ENCODE measurements around the gene SIRT7.

DNA sequence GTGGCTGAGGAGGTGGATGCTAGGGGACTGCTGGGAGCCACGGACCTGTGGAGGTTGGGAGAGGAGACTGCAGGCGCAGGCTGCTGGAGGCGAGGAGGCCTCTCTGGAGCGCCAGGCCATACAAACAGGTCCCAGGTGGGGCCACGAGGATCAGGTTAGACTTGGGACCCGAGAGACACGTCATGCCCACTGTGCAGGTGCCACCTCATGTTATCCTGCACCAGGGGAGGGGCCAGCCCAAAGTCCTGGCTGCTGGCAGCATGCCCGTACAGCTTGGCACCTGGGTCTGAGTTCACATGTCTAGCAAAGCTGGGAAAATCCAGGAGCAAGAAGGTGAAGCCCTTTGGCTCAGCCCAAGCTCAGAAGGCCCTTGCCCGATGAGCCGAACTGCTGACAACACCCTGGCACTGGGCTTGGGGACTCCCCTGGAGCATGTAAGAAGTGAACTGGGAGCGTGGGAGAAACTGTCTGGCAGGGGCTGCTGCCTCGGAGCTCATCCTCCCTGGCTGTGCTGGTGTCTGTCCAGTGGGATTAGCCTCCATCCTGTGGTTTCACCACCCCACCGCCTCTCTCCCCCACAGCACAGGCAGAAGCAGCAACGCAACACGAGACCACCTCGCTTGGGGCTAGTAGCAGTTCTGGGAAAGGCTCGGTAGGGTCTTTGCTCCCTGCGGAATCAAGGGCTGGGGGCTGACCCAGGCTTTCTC, 52.1 kb downstream of the SIRT7 start:
- TF ChIP-seq, protein P1, sequence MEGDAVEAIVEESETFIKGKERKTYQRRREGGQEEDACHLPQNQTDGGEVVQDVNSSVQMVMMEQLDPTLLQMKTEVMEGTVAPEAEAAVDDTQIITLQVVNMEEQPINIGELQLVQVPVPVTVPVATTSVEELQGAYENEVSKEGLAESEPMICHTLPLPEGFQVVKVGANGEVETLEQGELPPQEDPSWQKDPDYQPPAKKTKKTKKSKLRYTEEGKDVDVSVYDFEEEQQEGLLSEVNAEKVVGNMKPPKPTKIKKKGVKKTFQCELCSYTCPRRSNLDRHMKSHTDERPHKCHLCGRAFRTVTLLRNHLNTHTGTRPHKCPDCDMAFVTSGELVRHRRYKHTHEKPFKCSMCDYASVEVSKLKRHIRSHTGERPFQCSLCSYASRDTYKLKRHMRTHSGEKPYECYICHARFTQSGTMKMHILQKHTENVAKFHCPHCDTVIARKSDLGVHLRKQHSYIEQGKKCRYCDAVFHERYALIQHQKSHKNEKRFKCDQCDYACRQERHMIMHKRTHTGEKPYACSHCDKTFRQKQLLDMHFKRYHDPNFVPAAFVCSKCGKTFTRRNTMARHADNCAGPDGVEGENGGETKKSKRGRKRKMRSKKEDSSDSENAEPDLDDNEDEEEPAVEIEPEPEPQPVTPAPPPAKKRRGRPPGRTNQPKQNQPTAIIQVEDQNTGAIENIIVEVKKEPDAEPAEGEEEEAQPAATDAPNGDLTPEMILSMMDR (conservative IDR thresholded peaks at IDR 0.05 in 1 of 2, IDR thresholded peaks at IDR 0.05 in 1 of 2; ENCODE audit: low read depth in 1 of 2, low read length in 2 of 2), result no peak
- TF ChIP-seq EZH2 (IDR thresholded peaks at IDR 0.05; ENCODE audit: low read length, missing control alignments), result no peak

Measured in fibroblast of lung (primary cell).